CD4-positive, alpha-beta T cell (primary cell): ENCODE results near the gene CSF1. TPM values are rescaled to one million over a fixed set of nuclear protein-coding genes. Genes with fewer than 3 reads are reported as not detected.

Experiments
- ATAC-seq: fragments of 200-7000 bp; cut with Tn5 transposase; one replicate; pipeline ENCODE4 v1.10.0; 2022; ENCODE audit warnings: mild to moderate bottlenecking; ENCODE audit not compliant: poor library complexity
- CTCF ChIA-PET: fragments of 350-600 bp; sonication (Branson Sonifier 250); formaldehyde crosslinking; loops from one replicate; lab custom pipeline; 2021; ENCODE audit warnings: antibody characterized with exemption, inconsistent platforms; lab: Charles Lee
- POLR2A ChIA-PET: fragments of 350-600 bp; sonication (Branson Sonifier 250); formaldehyde crosslinking; loops from one replicate; lab custom pipeline; 2021; ENCODE audit warnings: antibody characterized with exemption, inconsistent platforms; lab: Charles Lee
- DNase-seq, 14 experiments: peaks; one replicate each; pipeline ENCODE4 v3.0.0-alpha.2; 2013 to 2020; ENCODE audit warnings: mixed read lengths in 2 of 14
- H3K27ac ChIP-seq, 2 donors: one replicate each; pipeline versions ENCODE4 v1.5.1 to v1.7.0; 2013; ENCODE audit warnings: low read length in 2 of 2, low read depth in 1 of 2, mild to moderate bottlenecking in 1 of 2
- H3K27me3 ChIP-seq, 2 experiments: 1 replicate in 1 of 2; 2 replicates in 1 of 2; pipeline versions ENCODE4 v1.6.1 to v1.7.0; 2013; ENCODE audit warnings: low read length in 2 of 2, control low read depth in 1 of 2, mild to moderate bottlenecking in 1 of 2, moderate library complexity in 1 of 2; ENCODE audit not compliant: insufficient read depth in 2 of 2, control insufficient read depth in 1 of 2
- H3K36me3 ChIP-seq: one replicate; pipeline ENCODE4 v1.6.1; 2013; ENCODE audit warnings: low read length, control low read depth; ENCODE audit not compliant: insufficient read depth
- H3K4me1 ChIP-seq: one replicate; pipeline ENCODE4 v1.6.1; 2013; ENCODE audit warnings: low read length, control low read depth; ENCODE audit not compliant: insufficient read depth
- H3K4me3 ChIP-seq: one replicate; pipeline ENCODE4 v1.5.1; 2013; ENCODE audit warnings: mild to moderate bottlenecking, low read length, moderate library complexity
- H3K9me3 ChIP-seq, 2 experiments: 1 replicate in 1 of 2; 2 replicates in 1 of 2; pipeline versions ENCODE4 v1.6.1 to v1.7.0; 2013; ENCODE audit warnings: low read length in 2 of 2, mild to moderate bottlenecking in 2 of 2, control low read depth in 1 of 2, moderate library complexity in 1 of 2; ENCODE audit not compliant: control insufficient read depth in 1 of 2, insufficient read depth in 1 of 2
- H3K27ac Mint-ChIP-seq: one replicate; pipeline ENCODE4 v1.8.0; 2020; ENCODE audit warnings: mixed read lengths
- H3K27me3 Mint-ChIP-seq: one replicate; pipeline ENCODE4 v1.8.0; 2021; ENCODE audit warnings: mixed read lengths
- H3K36me3 Mint-ChIP-seq: one replicate; pipeline ENCODE4 v1.8.0; 2021; ENCODE audit warnings: low read depth, mixed read lengths
- H3K4me1 Mint-ChIP-seq: one replicate; pipeline ENCODE4 v1.8.0; 2021; ENCODE audit warnings: low read depth, mixed read lengths
- H3K4me3 Mint-ChIP-seq: one replicate; pipeline ENCODE4 v1.8.0; 2020; ENCODE audit warnings: mild to moderate bottlenecking, mixed read lengths
- H3K9me3 Mint-ChIP-seq: one replicate; pipeline ENCODE4 v1.8.0; 2020; ENCODE audit warnings: mixed read lengths
- CTCF ChIP-seq: fragments of 200-600 bp; IDR thresholded peaks from one replicate; pipeline ENCODE4 v1.8.0; 2022; ENCODE audit warnings: antibody characterized with exemption, mild to moderate bottlenecking
- intact Hi-C, 2 experiments: fragments of 100-400 bp; cut with DNase I in 1 of 2; cut with micrococcal nuclease in 1 of 2; formaldehyde crosslinking; loops; one replicate each; pipeline versions ENCODE4 v1.15.1 to v1.9.0; 2023 to 2025; cut with DNase I, micrococcal nuclease
- total RNA-seq, 174 experiments: library from RNA in 2 of 174; stranded (reverse) in 2 of 174; gene quantifications; one replicate each; pipeline ENCODE4 v1.2.3 and lab custom pipeline; 2021 to 2026

Gene CSF1
- total RNA-seq, 2 experiments from 2014 or later: 6.5 to 6.7 TPM

DNA sequence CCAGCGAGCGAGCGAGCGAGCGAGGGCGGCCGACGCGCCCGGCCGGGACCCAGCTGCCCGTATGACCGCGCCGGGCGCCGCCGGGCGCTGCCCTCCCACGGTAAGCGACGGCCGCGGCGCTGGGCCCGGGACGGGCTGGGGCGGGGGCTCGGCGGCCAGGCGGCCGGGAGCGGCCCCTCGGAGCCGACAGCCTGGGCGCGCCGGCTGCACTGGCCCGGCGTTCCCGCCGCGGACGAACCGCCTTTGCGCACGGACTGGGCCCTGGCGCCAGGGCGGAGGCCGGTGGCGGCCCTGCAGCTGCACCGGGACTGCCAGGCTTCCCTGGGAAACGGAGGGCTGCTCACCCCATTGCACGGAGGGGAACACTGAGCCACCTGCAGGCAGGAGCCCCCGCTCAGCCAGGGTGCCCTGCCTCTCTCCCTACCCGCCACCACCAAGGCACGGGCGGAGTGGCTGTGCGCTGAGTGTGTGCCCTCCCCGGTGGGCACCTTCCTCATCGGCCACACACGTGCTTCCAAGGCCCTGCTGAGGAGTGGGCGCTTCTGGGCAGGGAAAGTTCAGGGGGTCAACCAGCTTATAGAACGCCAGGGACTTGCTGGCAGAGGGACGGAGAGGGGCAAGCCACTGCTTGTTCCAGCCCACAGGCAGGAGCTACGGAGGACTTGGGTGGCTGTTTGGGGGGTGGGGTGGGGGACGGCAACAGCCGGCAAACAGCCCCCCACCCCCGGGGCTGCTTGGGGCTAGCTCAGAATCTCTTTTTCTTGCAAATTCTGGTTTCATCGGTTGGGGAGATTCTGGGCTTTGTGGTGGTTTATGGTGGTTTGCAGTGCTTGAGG, 532 bp downstream of the CSF1 start:
- TF ChIP-seq CTCF: no peak
- no peaks in the 10 kb centered on the region for H3K36me3 Mint-ChIP-seq
- H3K27me3 ChIP-seq: no peaks in the 10 kb centered on the region
- H3K9me3 ChIP-seq: no peaks in the 10 kb centered on the region
- POLR2A ChIA-PET: interaction anchor here (0.7 to 1.2 kb wide), 2 partner anchors 9 to 109 kb away, joined by 3 read pairs; no protein-coding TSS in a partner anchor
- peaks cover 10% of the 10 kb centered on the region for H3K27me3 Mint-ChIP-seq
- intact Hi-C loops: loop anchor here in 1 of 2 experiments (5.0 kb wide), 1 partner anchor 109 kb away; no protein-coding TSS in a partner anchor
- peaks cover 61% of the 10 kb centered on the region for H3K4me1 Mint-ChIP-seq
- H3K4me1 ChIP-seq: peaks cover 74% of the 10 kb centered on the region
- H3K36me3 ChIP-seq: peaks cover 15% of the 10 kb centered on the region
- CTCF ChIA-PET: interaction anchor here (1.4 to 1.5 kb wide), 2 partner anchors 73 to 120 kb away, joined by 3 read pairs; partner anchors contain the start of gene AHCYL1
- H3K4me3 Mint-ChIP-seq: peak overlapping the region; percentile 91
- H3K9me3 Mint-ChIP-seq: no peaks in the 10 kb centered on the region
- peak overlapping the region; percentile 77 for H3K27ac Mint-ChIP-seq
- no peak overlapping the region for H3K27ac ChIP-seq
- DNase-seq: peak in 10 of 14 experiments; percentile 4 to 51 (median 26)
- H3K4me3 ChIP-seq: peak overlapping the region; percentile 79
- ATAC-seq: peak; percentile 16

DNA sequence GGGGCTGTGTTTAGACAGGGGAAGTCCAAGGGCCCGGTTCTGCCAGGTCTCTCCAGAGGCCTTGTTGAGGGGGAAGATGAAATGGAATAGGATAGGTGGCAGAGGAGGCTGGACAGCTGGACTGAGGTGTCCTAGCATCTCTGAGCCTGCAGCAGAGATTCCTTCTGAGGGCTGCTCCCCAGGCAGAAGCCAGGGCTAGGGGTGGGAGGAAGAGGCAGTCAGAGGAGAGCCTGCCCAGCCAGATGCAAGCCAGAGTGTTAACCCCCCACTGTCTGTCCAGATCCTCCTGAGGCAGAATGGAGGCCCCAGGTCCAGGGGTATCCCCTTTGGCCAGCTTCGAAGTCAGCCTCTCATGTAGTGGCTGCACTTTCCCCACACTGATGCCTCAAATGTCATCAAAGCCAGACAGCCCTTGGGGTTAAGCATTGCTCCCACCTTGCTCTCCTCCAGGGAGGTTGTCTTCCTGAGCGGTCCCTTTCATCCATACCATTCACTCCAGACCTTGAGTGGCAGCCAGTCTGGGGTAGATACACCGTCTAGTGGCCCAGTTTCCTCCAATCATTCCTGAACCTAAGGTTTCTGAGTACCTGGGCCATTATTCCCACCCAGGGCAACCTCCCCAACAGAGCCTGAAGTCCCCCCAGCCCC, 1.7 kb downstream of the CSF1 start:
- H3K4me1 ChIP-seq: peaks cover 63% of the 10 kb centered on the region
- intact Hi-C loops: loop anchor here in 1 of 2 experiments (5.0 kb wide), 1 partner anchor 110 kb away; no protein-coding TSS in a partner anchor

More for the DNA sequence above, 1.7 kb downstream of the CSF1 start:
- Histone ChIP-seq H3K27ac (peak overlapping the region in 1 of 2 donors; percentile 16), H3K9me3 (no peaks in the 10 kb centered on the region), H3K4me3 (peak overlapping the region; percentile 79), H3K36me3 (peaks cover 25% of the 10 kb centered on the region), H3K27me3 (no peaks in the 10 kb centered on the region)
- TF ChIP-seq CTCF: no peak
- no peak for DNase-seq
- ChIA-PET CTCF (interaction anchor here (1.4 to 1.5 kb wide), 2 partner anchors 72 to 122 kb away, joined by 3 read pairs; partner anchors contain the start of gene AHCYL1), POLR2A (no interaction called here)
- peaks cover 50% of the 10 kb centered on the region for H3K4me1 Mint-ChIP-seq
- no peaks in the 10 kb centered on the region for H3K9me3 Mint-ChIP-seq
- peaks cover 7% of the 10 kb centered on the region for H3K36me3 Mint-ChIP-seq
- peak overlapping the region; percentile 56 for H3K27ac Mint-ChIP-seq
- H3K4me3 Mint-ChIP-seq: peak overlapping the region; percentile 84
- H3K27me3 Mint-ChIP-seq: peaks cover 10% of the 10 kb centered on the region
- ATAC-seq: no peak
